Esophagus muscularis mucosa (tissue), 4 donors: ENCODE measurements around the gene EIF5B.

Experiments used
- CTCF ChIP-seq, 3 experiments: fragments of 200-600 bp in 2 of 3; fragments of 450-650 bp in 1 of 3; sonication (generic) in 2 of 3; IDR thresholded peaks; one replicate each; pipeline ENCODE4 v1.5.1; 2017 to 2019; ENCODE audit warnings: antibody characterized with exemption in 3 of 3, mild to moderate bottlenecking in 2 of 3, moderate library complexity in 1 of 3
- EP300 ChIP-seq: sonication (generic); formaldehyde crosslinking; IDR thresholded peaks from one replicate; pipeline ENCODE4 v1.6.1; 2017; ENCODE audit warnings: antibody characterized with exemption
- POLR2A ChIP-seq: fragments of 450-650 bp; IDR thresholded peaks from one replicate; pipeline ENCODE4 v1.6.1; 2017; ENCODE audit warnings: antibody characterized with exemption, moderate library complexity, mild to moderate bottlenecking, low read depth
- POLR2AphosphoS5 ChIP-seq, 2 donors: sonication (generic); formaldehyde crosslinking; IDR thresholded peaks; one replicate each; pipeline ENCODE4 v1.6.1; 2017; ENCODE audit warnings: antibody characterized with exemption in 2 of 2

GRCh38 chr2:99340669-99341236 lies 3.6 kb downstream of the EIF5B start:
- TF ChIP-seq POLR2A (no peak), CTCF (IDR thresholded peaks at IDR 0.05) (no peak), EP300 (no peak), POLR2AphosphoS5 (IDR thresholded peaks at IDR 0.05) (no peak)
